CD14-positive monocyte (primary cell): ENCODE results near the gene OSCP1. TPM values are rescaled to one million over a fixed set of nuclear protein-coding genes. Genes with fewer than 3 reads are reported as not detected.

Source experiments
- DNase-seq, 3 donors: peaks; one replicate each; pipeline ENCODE4 v3.0.0-alpha.2; 2011 to 2022
- H2AFZ ChIP-seq: 2 replicates; pipeline ENCODE4 v1.6.0; 2012; ENCODE audit warnings: mild to moderate bottlenecking, low read depth, low read length, inconsistent platforms; ENCODE audit not compliant: insufficient read depth, poor library complexity, severe bottlenecking
- H3K27ac ChIP-seq, 2 donors: 1 replicate in 1 of 2; 2 replicates in 1 of 2; pipeline ENCODE4 v1.5.1; 2012 to 2013; ENCODE audit warnings: low read length in 2 of 2, control low read depth in 1 of 2, inconsistent platforms in 1 of 2, low read depth in 1 of 2, mild to moderate bottlenecking in 1 of 2
- H3K27me3 ChIP-seq, 2 donors: one replicate each; pipeline versions ENCODE4 v1.6.0 to v1.6.1; 2011 to 2013; ENCODE audit warnings: low read length in 2 of 2; ENCODE audit not compliant: control insufficient read depth in 2 of 2, insufficient read depth in 2 of 2
- H3K36me3 ChIP-seq, 2 donors: replicated peaks in 1 of 2; 1 replicate in 1 of 2; 2 replicates in 1 of 2; pipeline versions ENCODE4 v1.5.1 to v1.6.1; 2012 to 2013; ENCODE audit warnings: low read length in 2 of 2, control low read depth in 1 of 2, inconsistent platforms in 1 of 2, mild to moderate bottlenecking in 1 of 2; ENCODE audit not compliant: insufficient read depth in 2 of 2, control insufficient read depth in 1 of 2
- H3K4me1 ChIP-seq, 2 donors: 1 replicate in 1 of 2; 2 replicates in 1 of 2; pipeline versions ENCODE4 v1.5.1 to v1.6.1; 2012 to 2013; ENCODE audit warnings: low read length in 2 of 2, control low read depth in 1 of 2, inconsistent platforms in 1 of 2, mild to moderate bottlenecking in 1 of 2, moderate library complexity in 1 of 2; ENCODE audit not compliant: insufficient read depth in 2 of 2, control insufficient read depth in 1 of 2
- H3K4me2 ChIP-seq: replicated peaks from 2 replicates; pipeline ENCODE3; 2012; ENCODE audit warnings: low read length, moderate library complexity, mild to moderate bottlenecking; ENCODE audit not compliant: poor library complexity, severe bottlenecking; ENCODE audit errors: extremely low read depth
- H3K4me3 ChIP-seq, 3 experiments: fragments of 200-600 bp in 1 of 3; sonication (generic) in 1 of 3; replicated peaks in 1 of 3; 1 replicate in 2 of 3; 2 replicates in 1 of 3; pipeline ENCODE4 v1.5.1; 2011 to 2013; ENCODE audit warnings: low read length in 3 of 3, mild to moderate bottlenecking in 3 of 3, control low read depth in 2 of 3, low read depth in 2 of 3, inconsistent platforms in 1 of 3, moderate library complexity in 1 of 3
- H3K79me2 ChIP-seq: 2 replicates; pipeline ENCODE4 v1.6.0; 2012; ENCODE audit warnings: mild to moderate bottlenecking, control low read depth, inconsistent platforms, low read length, moderate library complexity; ENCODE audit not compliant: insufficient read depth
- H3K9ac ChIP-seq: 2 replicates; pipeline ENCODE4 v1.6.0; 2017; ENCODE audit warnings: low read length, mild to moderate bottlenecking; ENCODE audit not compliant: insufficient read depth, poor library complexity, severe bottlenecking
- H3K9me3 ChIP-seq, 2 donors: replicated peaks in 1 of 2; 1 replicate in 1 of 2; 2 replicates in 1 of 2; pipeline versions ENCODE4 v1.5.1 to v1.6.1; 2012 to 2013; ENCODE audit warnings: low read length in 2 of 2, control low read depth in 1 of 2; ENCODE audit not compliant: control insufficient read depth in 1 of 2, insufficient read depth in 1 of 2
- H4K20me1 ChIP-seq: 2 replicates; pipeline ENCODE4 v1.6.0; 2012; ENCODE audit warnings: mild to moderate bottlenecking, low read length, control low read depth, moderate library complexity; ENCODE audit not compliant: insufficient read depth
- H3K27ac Mint-ChIP-seq, 7 donors: one replicate each; pipeline ENCODE4 v1.8.0; 2020; ENCODE audit warnings: mild to moderate bottlenecking in 7 of 7, mixed read lengths in 7 of 7, moderate library complexity in 6 of 7, inconsistent platforms in 2 of 7
- H3K27me3 Mint-ChIP-seq, 3 donors: one replicate each; pipeline ENCODE4 v1.8.0; 2021 to 2022; ENCODE audit warnings: low read depth in 3 of 3, mild to moderate bottlenecking in 3 of 3, mixed read lengths in 3 of 3, moderate library complexity in 3 of 3, inconsistent platforms in 1 of 3
- H3K36me3 Mint-ChIP-seq, 2 donors: one replicate each; pipeline ENCODE4 v1.8.0; 2020; ENCODE audit warnings: mixed read lengths in 2 of 2, inconsistent platforms in 1 of 2, mild to moderate bottlenecking in 1 of 2
- H3K4me1 Mint-ChIP-seq: one replicate; pipeline ENCODE4 v1.8.0; 2020; ENCODE audit warnings: mild to moderate bottlenecking, mixed read lengths
- H3K4me3 Mint-ChIP-seq, 2 donors: one replicate each; pipeline ENCODE4 v1.8.0; 2020; ENCODE audit warnings: mild to moderate bottlenecking in 2 of 2, mixed read lengths in 2 of 2, moderate library complexity in 1 of 2
- H3K9me3 Mint-ChIP-seq, 7 donors: one replicate each; pipeline ENCODE4 v1.8.0; 2020 to 2022; ENCODE audit warnings: mixed read lengths in 7 of 7, mild to moderate bottlenecking in 6 of 7, moderate library complexity in 6 of 7, inconsistent platforms in 2 of 7
- WGBS: methylation state at CpG from one replicate; pipeline ENCODE4 v1.1.5; 2013; ENCODE audit warnings: missing lambda C conversion rate; ENCODE audit not compliant: insufficient coverage; 5-methylcytosine and 5-hydroxymethylcytosine counted together
- intact Hi-C, 2 donors: fragments of 100-400 bp; cut with micrococcal nuclease; formaldehyde crosslinking; loops; one replicate each; pipeline versions ENCODE4 v1.15.0 to v1.15.1; 2023
- polyA plus RNA-seq, 3 donors: library from polyadenylated mRNA; depleted of rRNA in 1 of 3; unstranded in 2 of 3; stranded (reverse) in 1 of 3; fragments of 300-500 nt in 2 of 3; fragments of >200 nt in 1 of 3; fragmentation: Illumina TruSeq in 2 of 3; gene quantifications; 1 replicate in 2 of 3; 2 replicates in 1 of 3; pipeline ENCODE4 v1.2.3, GENCODE V29; 2012 to 2021
- TF ChIP-seq, protein P1 (sequence below): fragments of 200-600 bp; IDR thresholded peaks from one replicate; pipeline ENCODE4 v1.8.0; 2022; ENCODE audit warnings: antibody characterized with exemption, mild to moderate bottlenecking

Gene OSCP1
- polyA plus RNA-seq, 3 donors: 0.12 to 0.82 TPM; not detected in 1

DNA sequence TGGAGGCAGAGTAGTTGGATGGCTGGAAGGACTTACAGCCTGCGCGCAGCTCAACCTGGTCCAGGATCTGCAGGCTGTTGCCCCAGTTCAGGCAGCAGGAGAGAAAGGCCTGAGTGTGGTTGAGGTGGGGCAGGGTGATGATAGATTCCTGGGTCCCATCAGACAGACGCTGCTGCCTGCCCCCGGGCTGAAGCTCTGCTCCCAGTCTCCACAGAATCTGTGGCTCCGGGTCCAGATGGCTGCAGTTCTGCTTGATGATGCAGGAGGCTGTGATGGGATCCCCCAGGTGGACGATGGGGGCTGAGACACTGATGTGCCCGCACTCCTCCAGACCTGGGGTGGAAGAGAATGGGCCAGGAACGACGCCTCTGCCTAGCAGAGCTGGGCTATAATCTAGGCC lies 25.1 kb upstream of the OSCP1 start:
- intact Hi-C loops: no loop called here
- Histone ChIP-seq H3K4me2 (no peak overlapping the region), H3K36me3 (peaks cover 86 to 100% of the 10 kb centered on the region in 2 donors), H3K27me3 (no peaks in the 10 kb centered on the region), H3K9ac (no peak overlapping the region), H3K79me2 (peaks cover 32% of the 10 kb centered on the region), H2AFZ (no peak overlapping the region), H3K4me3 (no peak overlapping the region), H3K4me1 (peaks cover 15 to 22% of the 10 kb centered on the region in 2 donors), H3K9me3 (no peaks in the 10 kb centered on the region), H4K20me1 (peaks cover 85% of the 10 kb centered on the region), H3K27ac (peak overlapping the region in 1 of 2 donors; percentile 29)
- WGBS: 98% methylated on average over 9 of the region's 9 CpGs
- H3K27me3 Mint-ChIP-seq: no peaks in the 10 kb centered on the region
- peaks cover 80 to 99% of the 10 kb centered on the region in 2 donors for H3K36me3 Mint-ChIP-seq
- H3K27ac Mint-ChIP-seq: peak overlapping the region in 5 of 7 donors; percentile 18 to 76 (median 42)
- peaks cover 21% of the 10 kb centered on the region for H3K4me1 Mint-ChIP-seq
- no peaks in the 10 kb centered on the region for H3K9me3 Mint-ChIP-seq
- TF ChIP-seq, protein P1, sequence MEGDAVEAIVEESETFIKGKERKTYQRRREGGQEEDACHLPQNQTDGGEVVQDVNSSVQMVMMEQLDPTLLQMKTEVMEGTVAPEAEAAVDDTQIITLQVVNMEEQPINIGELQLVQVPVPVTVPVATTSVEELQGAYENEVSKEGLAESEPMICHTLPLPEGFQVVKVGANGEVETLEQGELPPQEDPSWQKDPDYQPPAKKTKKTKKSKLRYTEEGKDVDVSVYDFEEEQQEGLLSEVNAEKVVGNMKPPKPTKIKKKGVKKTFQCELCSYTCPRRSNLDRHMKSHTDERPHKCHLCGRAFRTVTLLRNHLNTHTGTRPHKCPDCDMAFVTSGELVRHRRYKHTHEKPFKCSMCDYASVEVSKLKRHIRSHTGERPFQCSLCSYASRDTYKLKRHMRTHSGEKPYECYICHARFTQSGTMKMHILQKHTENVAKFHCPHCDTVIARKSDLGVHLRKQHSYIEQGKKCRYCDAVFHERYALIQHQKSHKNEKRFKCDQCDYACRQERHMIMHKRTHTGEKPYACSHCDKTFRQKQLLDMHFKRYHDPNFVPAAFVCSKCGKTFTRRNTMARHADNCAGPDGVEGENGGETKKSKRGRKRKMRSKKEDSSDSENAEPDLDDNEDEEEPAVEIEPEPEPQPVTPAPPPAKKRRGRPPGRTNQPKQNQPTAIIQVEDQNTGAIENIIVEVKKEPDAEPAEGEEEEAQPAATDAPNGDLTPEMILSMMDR: no peak
- H3K4me3 Mint-ChIP-seq: no peak overlapping the region
- DNase-seq: no peak

DNA sequence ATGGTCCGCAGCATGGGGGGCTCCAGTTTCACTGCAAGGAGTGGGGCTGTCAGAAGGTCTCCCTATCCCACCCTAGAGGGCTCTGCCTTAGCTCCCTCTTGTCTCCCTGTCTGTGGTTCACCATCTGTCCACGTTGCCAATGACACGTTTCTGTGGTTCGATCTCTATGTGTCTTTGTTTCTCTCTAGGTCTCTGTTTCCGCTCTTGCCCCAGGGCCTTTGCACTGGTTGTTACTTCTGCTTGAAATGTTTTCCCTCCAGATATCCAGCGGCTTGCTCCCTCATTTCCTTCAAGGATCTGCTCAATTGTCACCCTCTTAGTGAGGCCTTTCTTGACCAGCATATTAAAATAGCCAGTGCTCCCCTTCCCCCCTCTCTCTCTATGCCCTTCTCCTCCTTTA lies 22.4 kb upstream of the OSCP1 start:
- H3K9me3 Mint-ChIP-seq: no peaks in the 10 kb centered on the region
- Histone ChIP-seq H2AFZ (no peak overlapping the region), H3K4me2 (no peak overlapping the region), H3K36me3 (peaks cover 93 to 100% of the 10 kb centered on the region in 2 donors), H3K9me3 (no peaks in the 10 kb centered on the region), H3K27ac (peak overlapping the region in 1 of 2 donors; percentile 65), H3K4me3 (no peak overlapping the region), H3K27me3 (no peaks in the 10 kb centered on the region), H3K4me1 (no peaks in the 10 kb centered on the region), H3K9ac (no peak overlapping the region), H4K20me1 (peaks cover 75% of the 10 kb centered on the region), H3K79me2 (peaks cover 11% of the 10 kb centered on the region)
- H3K4me3 Mint-ChIP-seq: no peak overlapping the region
- H3K4me1 Mint-ChIP-seq: peaks cover 2% of the 10 kb centered on the region
- peak overlapping the region in 4 of 7 donors; percentile 42 to 79 (median 75) for H3K27ac Mint-ChIP-seq
- peaks cover 0 to 2% (median 0%) of the 10 kb centered on the region in 3 donors for H3K27me3 Mint-ChIP-seq
- TF ChIP-seq, protein P1: no peak
- intact Hi-C loops: no loop called here
- DNase-seq: no peak
- peaks cover 82 to 98% of the 10 kb centered on the region in 2 donors for H3K36me3 Mint-ChIP-seq
- WGBS: 80% methylated on average over 5 of the region's 6 CpGs
